Activated naive CD4-positive, alpha-beta T cell treated with anti-CD3 and anti-CD28 coated beads, Interleukin-2, amount 50 U/mL, for 72 hours (primary cell): ENCODE measurements around the gene PCDH12. TPM values are rescaled to one million over a fixed set of nuclear protein-coding genes. Genes with fewer than 3 reads are reported as not detected.

Experiments used
- ATAC-seq, 2 donors: fragments of 150-1000 bp; cut with Tn5 transposase; 2 replicates each; pipeline ENCODE4 v1.10.0; 2021; ENCODE audit warnings: mild to moderate bottlenecking in 2 of 2, moderate library complexity in 2 of 2
- DNase-seq, 2 donors: peaks; one replicate each; pipeline ENCODE4 v3.0.0; 2021 to 2022; ENCODE audit warnings: low spot score in 2 of 2
- H3K27ac Mint-ChIP-seq, 2 donors: one replicate each; pipeline ENCODE4 v1.8.0; 2022; ENCODE audit warnings: mild to moderate bottlenecking in 2 of 2, mixed read lengths in 2 of 2
- H3K36me3 Mint-ChIP-seq, 2 donors: one replicate each; pipeline ENCODE4 v1.8.0; 2022; ENCODE audit warnings: mixed read lengths in 2 of 2
- H3K9me3 Mint-ChIP-seq, 2 donors: one replicate each; pipeline ENCODE4 v1.8.0; 2022; ENCODE audit warnings: mixed read lengths in 2 of 2
- total RNA-seq, 2 donors: library from RNA; stranded (reverse); gene quantifications; one replicate each; pipeline ENCODE4 v1.2.3, GENCODE V29; 2022

The PCDH12 gene
- under 1 TPM; 0.60 to 0.73 TPM for total RNA-seq

GRCh38 chr5:141958113-141958512 is at the start of gene PCDH12:
Gene PCDH12, minus strand, starts transcription at chr5:141958202. Its CDS starts 351 bp downstream, at chr5:141957851.
- peak; percentile 21 to 39 for ATAC-seq
- H3K27ac Mint-ChIP-seq, result peak within 1 kb of the TSS; percentile 56 to 88
- H3K36me3 Mint-ChIP-seq, result no peaks in the 10 kb centered on the region
- DNase-seq, result peak in 1 of 2 donors; percentile 26
- no peaks in the 10 kb centered on the region for H3K9me3 Mint-ChIP-seq

DNA sequence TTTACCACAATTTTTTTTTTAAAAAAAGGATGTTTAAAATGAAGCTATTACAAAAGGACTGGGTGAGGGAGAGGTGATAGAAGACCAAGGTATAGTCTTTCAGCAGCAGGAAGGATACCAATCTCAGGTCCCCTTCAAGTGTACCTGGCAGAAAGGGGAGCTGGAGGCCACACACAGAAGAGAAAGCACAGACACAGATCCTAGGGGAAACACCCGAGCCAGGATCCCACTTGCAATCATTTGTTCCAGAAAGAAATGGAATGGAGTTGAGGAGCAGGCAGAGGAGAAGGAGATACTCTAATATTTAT is 49.2 kb upstream of the PCDH12 start:
- Mint-ChIP-seq H3K36me3 (peaks cover 56 to 75% of the 10 kb centered on the region in 2 donors), H3K27ac (peak overlapping the region; percentile 94 to 95), H3K9me3 (peaks cover 3 to 4% of the 10 kb centered on the region in 2 donors)
- DNase-seq (no peak), ATAC-seq (no peak)

- peaks cover 3 to 4% of the 10 kb centered on the region in 2 donors for H3K9me3 Mint-ChIP-seq
- ATAC-seq (peak; percentile 89 to 93), DNase-seq (peak in 1 of 2 donors; percentile 64)
- H3K36me3 Mint-ChIP-seq, result peaks cover 50 to 77% of the 10 kb centered on the region in 2 donors
- H3K27ac Mint-ChIP-seq, result peak overlapping the region; percentile 94 to 95
Observed at GRCh38 chr5:142006363-142007236, 48.6 kb upstream of the PCDH12 start.

DNA sequence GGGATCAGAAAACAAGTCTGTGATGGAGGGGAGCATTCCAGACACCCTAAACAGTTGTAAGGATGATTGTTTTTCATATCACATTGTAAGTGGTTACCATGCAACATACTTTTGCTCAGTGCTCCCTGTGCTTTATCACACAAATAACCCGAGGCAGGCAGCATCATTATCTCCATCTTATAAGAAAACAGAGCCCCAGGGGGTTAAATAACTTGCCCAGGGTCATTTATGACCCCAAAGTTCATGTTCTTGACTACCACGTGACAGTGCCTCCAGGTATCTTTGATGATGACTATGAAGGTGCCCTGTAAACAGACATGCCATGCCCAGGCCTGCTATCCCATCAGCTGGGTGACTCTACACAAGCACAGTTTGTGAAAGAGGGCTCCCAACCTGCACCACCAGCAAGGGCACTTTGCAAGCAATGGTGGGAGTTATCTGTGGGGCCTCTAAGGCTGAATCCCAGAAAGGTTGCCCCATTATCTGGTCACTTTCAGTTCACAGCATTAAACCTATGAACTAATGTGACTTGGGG is 45.3 kb upstream of the PCDH12 start:
- DNase-seq, result no peak
- H3K36me3 Mint-ChIP-seq, result peaks cover 34 to 76% of the 10 kb centered on the region in 2 donors

GRCh38 chr5:142000704-142001484 is 42.9 kb upstream of the PCDH12 start:
- DNase-seq (no peak), ATAC-seq (peak; percentile 46 to 54)
- Mint-ChIP-seq H3K36me3 (peaks cover 25 to 55% of the 10 kb centered on the region in 2 donors), H3K9me3 (no peaks in the 10 kb centered on the region), H3K27ac (peak overlapping the region; percentile 74 to 75)

More for the DNA sequence above, 45.3 kb upstream of the PCDH12 start:
- ATAC-seq, result no peak
- Mint-ChIP-seq H3K27ac (peak overlapping the region; percentile 74 to 82), H3K9me3 (peaks cover 3 to 4% of the 10 kb centered on the region in 2 donors)

DNA sequence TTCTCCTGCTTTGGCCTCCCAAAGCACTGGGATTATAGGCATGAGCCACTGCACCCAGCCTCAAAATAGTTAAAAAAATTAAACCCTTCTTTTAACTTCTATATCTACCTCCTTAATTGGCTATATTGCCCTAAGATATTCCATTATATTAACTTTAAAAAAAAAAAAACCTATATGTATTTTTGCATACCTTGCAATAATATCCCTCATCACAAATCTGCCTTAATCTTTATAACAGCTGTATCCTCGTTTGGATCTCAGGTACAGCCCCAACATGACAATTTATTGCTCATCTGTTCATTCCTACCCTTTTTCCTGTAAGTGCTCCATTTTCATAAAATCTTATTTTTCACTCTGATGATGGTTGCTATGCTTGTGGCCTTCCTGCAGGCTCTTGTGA is 42.2 kb upstream of the PCDH12 start:
- Mint-ChIP-seq H3K9me3 (no peaks in the 10 kb centered on the region), H3K27ac (peak overlapping the region; percentile 74 to 75), H3K36me3 (peaks cover 23 to 53% of the 10 kb centered on the region in 2 donors)
- ATAC-seq (no peak), DNase-seq (no peak)

GRCh38 chr5:141997358-141997960 is 39.5 kb upstream of the PCDH12 start:
- no peak for ATAC-seq
- Mint-ChIP-seq H3K9me3 (no peaks in the 10 kb centered on the region), H3K27ac (no peak overlapping the region), H3K36me3 (peaks cover 20 to 37% of the 10 kb centered on the region in 2 donors)
- DNase-seq, result no peak

GRCh38 chr5:141995656-141996055 is 37.7 kb upstream of the PCDH12 start:
- no peak for DNase-seq
- Mint-ChIP-seq H3K9me3 (no peaks in the 10 kb centered on the region), H3K27ac (no peak overlapping the region), H3K36me3 (peaks cover 20% of the 10 kb centered on the region in 2 donors)
- ATAC-seq, result no peak

- H3K36me3 Mint-ChIP-seq, result peaks cover 13 to 20% of the 10 kb centered on the region in 2 donors
Observed at GRCh38 chr5:141994511-141995136, 36.6 kb upstream of the PCDH12 start.

DNA sequence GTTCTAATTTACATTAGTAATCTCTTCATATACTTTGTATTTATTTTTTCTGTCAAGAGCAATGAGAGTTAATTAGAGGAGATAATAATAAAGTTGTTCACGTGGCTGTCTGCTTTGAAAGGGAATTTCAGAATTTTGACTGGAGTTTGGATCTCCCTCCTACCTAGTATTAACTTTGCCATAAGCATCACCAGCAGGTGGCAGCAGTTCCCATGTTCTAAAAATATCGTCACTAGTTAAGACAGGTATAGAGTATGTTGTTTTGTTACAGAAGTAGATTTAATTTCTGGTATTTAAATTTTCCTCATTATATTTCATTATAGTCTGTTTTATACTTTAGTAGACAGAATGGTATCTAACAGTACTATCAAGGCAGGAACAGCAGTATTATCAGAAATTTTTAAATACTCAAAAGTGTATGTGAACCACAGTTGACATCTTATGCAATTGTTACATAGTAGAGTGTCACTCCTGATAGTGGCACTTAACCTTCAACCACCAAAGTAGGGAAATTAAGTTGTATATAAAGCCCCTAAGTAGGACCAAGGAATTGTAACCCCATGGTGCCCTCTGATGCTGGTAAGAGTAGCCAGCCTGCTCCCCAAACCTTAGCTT is 34.5 kb upstream of the PCDH12 start:
- no peak overlapping the region for H3K27ac Mint-ChIP-seq

More at GRCh38 chr5:141994511-141995136, 36.6 kb upstream of the PCDH12 start:
- peak in 1 of 2 donors; percentile 47 for ATAC-seq
- Mint-ChIP-seq H3K27ac (peak overlapping the region in 1 of 2 donors; percentile 7), H3K9me3 (no peaks in the 10 kb centered on the region)
- no peak for DNase-seq

GRCh38 chr5:141989720-141990119 is 31.7 kb upstream of the PCDH12 start:
- no peak for ATAC-seq
- Mint-ChIP-seq H3K36me3 (peaks cover 13 to 27% of the 10 kb centered on the region in 2 donors), H3K9me3 (no peaks in the 10 kb centered on the region), H3K27ac (no peak overlapping the region)
- no peak for DNase-seq

More for the DNA sequence above, 34.5 kb upstream of the PCDH12 start:
- DNase-seq, result peak in 1 of 2 donors; percentile 81
- peaks cover 17 to 23% of the 10 kb centered on the region in 2 donors for H3K36me3 Mint-ChIP-seq
- peak; percentile 80 to 82 for ATAC-seq
- no peaks in the 10 kb centered on the region for H3K9me3 Mint-ChIP-seq

DNA sequence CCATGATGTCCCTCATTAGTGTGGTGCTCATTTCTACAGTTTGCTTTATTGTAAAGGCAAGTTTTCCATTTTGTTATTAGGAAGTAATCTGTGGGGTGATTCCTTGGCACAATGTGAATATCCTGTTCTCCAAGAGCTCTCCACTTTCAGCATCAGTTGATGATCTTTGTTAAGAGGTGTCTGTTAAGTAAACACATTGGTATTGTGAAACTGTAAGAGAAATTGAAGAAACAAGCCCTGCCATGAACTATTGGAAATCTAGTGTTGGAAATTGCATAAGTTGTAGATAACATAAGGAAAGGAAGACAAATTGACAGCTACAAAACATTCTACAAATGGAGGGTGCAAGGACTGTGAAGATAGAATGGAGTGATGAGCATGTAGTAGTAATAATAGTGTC is 28.1 kb upstream of the PCDH12 start:
- Mint-ChIP-seq H3K9me3 (no peaks in the 10 kb centered on the region), H3K36me3 (peaks cover 14% of the 10 kb centered on the region in 2 donors), H3K27ac (no peak overlapping the region)
- DNase-seq (no peak), ATAC-seq (no peak)

- no peaks in the 10 kb centered on the region for H3K9me3 Mint-ChIP-seq
- H3K36me3 Mint-ChIP-seq, result peaks cover 27% of the 10 kb centered on the region in 2 donors
- ATAC-seq, result no peak
- no peak for DNase-seq
- H3K27ac Mint-ChIP-seq, result peak overlapping the region in 1 of 2 donors; percentile 18
Observed at GRCh38 chr5:141982626-141983025, 24.6 kb upstream of the PCDH12 start.

DNA sequence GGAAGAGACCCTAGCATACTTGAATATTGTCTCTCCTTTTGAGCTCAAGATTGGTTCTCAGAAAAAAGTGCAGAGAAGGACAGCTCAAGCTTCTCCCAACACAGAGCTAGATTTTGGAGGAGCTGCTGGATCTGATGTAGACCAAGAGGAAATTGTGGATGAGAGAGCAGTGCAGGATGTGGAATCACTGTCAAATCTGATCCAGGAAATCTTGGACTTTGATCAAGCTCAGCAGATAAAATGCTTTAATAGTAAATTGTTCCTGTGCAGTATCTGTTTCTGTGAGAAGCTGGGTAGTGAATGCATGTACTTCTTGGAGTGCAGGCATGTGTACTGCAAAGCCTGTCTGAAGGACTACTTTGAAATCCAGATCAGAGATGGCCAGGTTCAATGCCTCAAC is 20.4 kb upstream of the PCDH12 start:
- no peak overlapping the region for H3K27ac Mint-ChIP-seq

GRCh38 chr5:141976176-141976575 is 18.2 kb upstream of the PCDH12 start:
- Mint-ChIP-seq H3K36me3 (peaks cover 15 to 32% of the 10 kb centered on the region in 2 donors), H3K27ac (no peak overlapping the region), H3K9me3 (no peaks in the 10 kb centered on the region)
- no peak for DNase-seq
- ATAC-seq, result no peak

More for the DNA sequence above, 20.4 kb upstream of the PCDH12 start:
- ATAC-seq, result no peak
- Mint-ChIP-seq H3K36me3 (peaks cover 15 to 36% of the 10 kb centered on the region in 2 donors), H3K9me3 (no peaks in the 10 kb centered on the region)
- no peak for DNase-seq
